Measurements from ENCODE around the gene CD28. TPM values are rescaled to one million over a fixed set of nuclear protein-coding genes. Genes with fewer than 3 reads are reported as not detected.

The CD28 gene
- under 0.01 TPM in 2 replicates for total RNA-seq

DNA sequence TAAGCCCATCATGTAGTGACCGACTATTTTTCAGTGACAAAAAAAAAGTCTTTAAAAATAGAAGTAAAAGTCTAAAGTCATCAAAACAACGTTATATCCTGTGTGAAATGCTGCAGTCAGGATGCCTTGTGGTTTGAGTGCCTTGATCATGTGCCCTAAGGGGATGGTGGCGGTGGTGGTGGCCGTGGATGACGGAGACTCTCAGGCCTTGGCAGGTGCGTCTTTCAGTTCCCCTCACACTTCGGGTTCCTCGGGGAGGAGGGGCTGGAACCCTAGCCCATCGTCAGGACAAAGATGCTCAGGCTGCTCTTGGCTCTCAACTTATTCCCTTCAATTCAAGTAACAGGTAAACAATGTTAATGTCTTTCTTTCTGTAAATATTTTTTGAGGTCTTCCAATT, at the start of gene CD28:
TSS of gene CD28 (plus strand) at position 237 of the 400 bp plus-strand sequence. CDS start at position 295, 58 bp downstream.

Small RNA genes within 50 kb of the gene (small RNA-seq; reads per million reads assigned to genes)
- not detected for gene AC125238.1
- gene RNU6-474P, result not detected

Other genes starting within 250 kb of the CD28 start
- gene RAPH1, start 171.3 kb upstream of the CD28 start, total RNA-seq, result 87.5 and 95.1 TPM in 2 replicates
- gene CTLA4, start 161.1 kb downstream of the CD28 start, total RNA-seq, result not detected in 2 replicates
- gene ICOS, start 230.1 kb downstream of the CD28 start, total RNA-seq, result not detected in 2 replicates